Astrocyte (in vitro differentiated cells and primary cell): ENCODE data around the gene PDCD1. TPM values are rescaled to one million over a fixed set of nuclear protein-coding genes. Genes with fewer than 3 reads are reported as not detected.
"Not testable (repeated sequence)": the region's sequence is repeated elsewhere in the genome, so short reads cannot be mapped to it uniquely, and the experiment has no call there.

Source experiments
- DNase-seq: peaks from one replicate; pipeline ENCODE4 v3.0.0-alpha.2; 2010; ENCODE audit warnings: low read depth
- FAIRE-seq: peaks from 2 replicates; lab custom pipeline; 2011; peaks lifted over from hg19 to GRCh38; lab: Jason Lieb, UNC
- H2AFZ ChIP-seq: 2 replicates; pipeline ENCODE4 v1.6.0; 2012; ENCODE audit warnings: low read depth, low read length, inconsistent platforms
- H3K27ac ChIP-seq: 2 replicates; pipeline ENCODE4 v1.5.1; 2011; ENCODE audit warnings: low read depth, low read length, inconsistent platforms
- H3K27me3 ChIP-seq: 2 replicates; pipeline ENCODE4 v1.6.0; 2011; ENCODE audit warnings: low read length, inconsistent platforms; ENCODE audit not compliant: insufficient read depth
- H3K36me3 ChIP-seq: 2 replicates; pipeline ENCODE4 v1.5.1; 2011; ENCODE audit warnings: low read length, inconsistent platforms; ENCODE audit not compliant: insufficient read depth
- H3K4me1 ChIP-seq: 2 replicates; pipeline ENCODE4 v1.5.1; 2011; ENCODE audit warnings: low read length, inconsistent platforms; ENCODE audit not compliant: insufficient read depth
- H3K4me2 ChIP-seq: 2 replicates; pipeline ENCODE4 v1.6.0; 2012; ENCODE audit warnings: low read length, inconsistent platforms
- H3K4me3 ChIP-seq: 2 replicates; pipeline ENCODE4 v1.5.1; 2011; ENCODE audit warnings: low read depth, mild to moderate bottlenecking, low read length, inconsistent platforms; ENCODE audit not compliant: insufficient read depth
- H3K79me2 ChIP-seq: 2 replicates; pipeline ENCODE4 v1.6.0; 2012; ENCODE audit warnings: mild to moderate bottlenecking, low read length, inconsistent platforms; ENCODE audit not compliant: insufficient read depth
- H3K9ac ChIP-seq: 2 replicates; pipeline ENCODE4 v1.6.0; 2012; ENCODE audit warnings: mild to moderate bottlenecking, low read length, inconsistent platforms
- H3K9me3 ChIP-seq: 2 replicates; pipeline ENCODE4 v1.5.1; 2012; ENCODE audit warnings: low read depth, mild to moderate bottlenecking, low read length, inconsistent platforms; ENCODE audit not compliant: insufficient read depth
- H4K20me1 ChIP-seq: 2 replicates; pipeline ENCODE4 v1.6.0; 2012; ENCODE audit warnings: low read length, inconsistent platforms; ENCODE audit not compliant: insufficient read depth
- H3K27ac Mint-ChIP-seq: one replicate; pipeline ENCODE4 v1.8.0; 2021; ENCODE audit warnings: mild to moderate bottlenecking, mixed read lengths; ENCODE audit not compliant: unreplicated experiment
- H3K27me3 Mint-ChIP-seq: one replicate; pipeline ENCODE4 v1.8.0; 2021; ENCODE audit warnings: low read depth, mixed read lengths; ENCODE audit not compliant: unreplicated experiment
- H3K36me3 Mint-ChIP-seq: one replicate; pipeline ENCODE4 v1.8.0; 2021; ENCODE audit warnings: low read depth, mixed read lengths; ENCODE audit not compliant: unreplicated experiment
- H3K4me1 Mint-ChIP-seq: one replicate; pipeline ENCODE4 v1.8.0; 2021; ENCODE audit warnings: low read depth, mixed read lengths; ENCODE audit not compliant: unreplicated experiment
- H3K4me3 Mint-ChIP-seq: one replicate; pipeline ENCODE4 v1.8.0; 2021; ENCODE audit warnings: mild to moderate bottlenecking, moderate library complexity, mixed read lengths; ENCODE audit not compliant: unreplicated experiment
- H3K9me3 Mint-ChIP-seq: one replicate; pipeline ENCODE4 v1.8.0; 2021; ENCODE audit warnings: mild to moderate bottlenecking, mixed read lengths; ENCODE audit not compliant: unreplicated experiment
- EZH2 ChIP-seq: IDR thresholded peaks from 2 replicates; pipeline ENCODE4 v1.6.1; 2012; ENCODE audit warnings: mild to moderate bottlenecking, low read length, inconsistent platforms; ENCODE audit not compliant: insufficient read depth
- total RNA-seq: library from RNA; stranded (reverse); gene quantifications from 2 replicates; pipeline ENCODE4 v1.2.1, GENCODE V29; 2021
- TF ChIP-seq, protein P1 (sequence below): IDR thresholded peaks from 2 replicates; pipeline ENCODE4 v1.5.1; 2011; ENCODE audit warnings: low read depth, mild to moderate bottlenecking, inconsistent platforms, low read length, moderate library complexity; ENCODE audit not compliant: insufficient read depth

The PDCD1 gene
- total RNA-seq, 1 donor from 2014 or later, result not detected

DNA sequence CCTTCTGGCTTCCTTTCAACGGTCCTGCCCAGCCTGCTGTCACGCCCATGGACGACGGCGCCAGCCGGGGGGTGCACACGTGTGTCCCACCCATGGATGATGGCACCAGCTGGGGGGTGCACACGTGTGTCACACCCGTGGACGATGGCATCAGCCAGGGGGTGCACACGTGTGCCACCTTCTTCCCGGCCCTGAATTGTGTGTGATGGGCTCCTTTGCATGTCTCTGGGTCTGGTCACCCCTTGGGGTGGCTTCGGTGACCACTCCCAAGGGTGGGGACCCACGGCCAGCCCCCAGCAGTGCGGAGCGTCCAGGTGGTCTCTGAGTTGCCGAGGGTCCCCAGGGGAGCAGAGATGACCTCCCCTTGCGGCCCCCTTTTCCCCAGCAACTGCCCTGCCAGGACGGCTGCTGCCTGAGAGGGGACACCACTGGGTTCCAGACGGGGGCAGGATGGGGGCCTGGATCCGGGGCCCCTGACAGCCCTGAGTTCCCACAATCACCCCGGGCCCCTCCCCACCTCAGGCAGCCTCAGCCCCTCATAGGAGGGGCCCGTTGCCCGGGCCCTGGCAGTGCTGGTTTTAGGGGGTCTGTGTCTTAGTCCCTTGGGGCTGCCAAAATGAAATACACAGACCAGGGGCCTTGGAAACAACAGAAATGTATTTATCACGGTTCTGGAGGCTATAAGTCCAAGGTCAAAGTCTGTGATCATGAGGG is 40.3 kb downstream of the PDCD1 start:
- DNase-seq (no peak), FAIRE-seq (no peak)

DNA sequence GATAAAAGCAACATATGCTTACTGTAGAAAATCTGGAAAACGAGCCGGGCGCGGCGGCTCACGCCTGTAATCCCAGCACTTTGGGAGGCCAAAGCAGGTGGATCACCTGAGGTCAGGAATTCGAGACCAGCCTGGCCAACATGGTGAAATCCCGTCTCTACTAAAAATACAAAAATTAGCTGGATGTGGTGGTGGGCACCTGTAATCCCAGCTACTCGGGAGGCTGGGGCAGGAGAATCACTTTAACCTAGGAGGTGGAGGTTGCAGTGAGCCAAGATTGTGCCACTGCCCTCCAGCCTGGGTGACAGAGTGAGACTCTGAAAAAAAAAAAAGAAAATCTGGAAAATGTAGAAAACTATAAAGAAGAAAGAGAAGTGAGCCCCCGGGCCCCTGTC is 40.9 kb downstream of the PDCD1 start:
- H3K27ac ChIP-seq, H3K9me3 ChIP-seq, H3K79me2 ChIP-seq, H2AFZ ChIP-seq, H3K27me3 ChIP-seq, FAIRE-seq, H3K4me3 ChIP-seq, H4K20me1 ChIP-seq, H3K4me1 Mint-ChIP-seq, H3K9ac ChIP-seq, H3K27ac Mint-ChIP-seq, H3K9me3 Mint-ChIP-seq, H3K4me3 Mint-ChIP-seq, H3K36me3 Mint-ChIP-seq, DNase-seq, H3K36me3 ChIP-seq, H3K4me2 ChIP-seq, H3K4me1 ChIP-seq: not testable (repeated sequence)
- H3K27me3 Mint-ChIP-seq, result peaks cover 20% of the 10 kb centered on the region

More for the DNA sequence above, 40.3 kb downstream of the PDCD1 start:
- Mint-ChIP-seq H3K27me3 (peaks cover 23% of the 10 kb centered on the region), H3K4me3 (no peak overlapping the region), H3K9me3 (peaks cover 2% of the 10 kb centered on the region), H3K27ac (no peak overlapping the region), H3K4me1 (no peaks in the 10 kb centered on the region), H3K36me3 (no peaks in the 10 kb centered on the region)
- no peak overlapping the region for H3K27ac ChIP-seq
- no peak for TF ChIP-seq EZH2
- TF ChIP-seq, protein P1, sequence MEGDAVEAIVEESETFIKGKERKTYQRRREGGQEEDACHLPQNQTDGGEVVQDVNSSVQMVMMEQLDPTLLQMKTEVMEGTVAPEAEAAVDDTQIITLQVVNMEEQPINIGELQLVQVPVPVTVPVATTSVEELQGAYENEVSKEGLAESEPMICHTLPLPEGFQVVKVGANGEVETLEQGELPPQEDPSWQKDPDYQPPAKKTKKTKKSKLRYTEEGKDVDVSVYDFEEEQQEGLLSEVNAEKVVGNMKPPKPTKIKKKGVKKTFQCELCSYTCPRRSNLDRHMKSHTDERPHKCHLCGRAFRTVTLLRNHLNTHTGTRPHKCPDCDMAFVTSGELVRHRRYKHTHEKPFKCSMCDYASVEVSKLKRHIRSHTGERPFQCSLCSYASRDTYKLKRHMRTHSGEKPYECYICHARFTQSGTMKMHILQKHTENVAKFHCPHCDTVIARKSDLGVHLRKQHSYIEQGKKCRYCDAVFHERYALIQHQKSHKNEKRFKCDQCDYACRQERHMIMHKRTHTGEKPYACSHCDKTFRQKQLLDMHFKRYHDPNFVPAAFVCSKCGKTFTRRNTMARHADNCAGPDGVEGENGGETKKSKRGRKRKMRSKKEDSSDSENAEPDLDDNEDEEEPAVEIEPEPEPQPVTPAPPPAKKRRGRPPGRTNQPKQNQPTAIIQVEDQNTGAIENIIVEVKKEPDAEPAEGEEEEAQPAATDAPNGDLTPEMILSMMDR, result no peak
- no peaks in the 10 kb centered on the region for H3K9me3 ChIP-seq
- no peaks in the 10 kb centered on the region for H3K27me3 ChIP-seq
- H3K4me3 ChIP-seq, result no peak overlapping the region
- H3K79me2 ChIP-seq, result no peaks in the 10 kb centered on the region
- no peaks in the 10 kb centered on the region for H3K4me1 ChIP-seq
- no peaks in the 10 kb centered on the region for H4K20me1 ChIP-seq
- no peak overlapping the region for H3K9ac ChIP-seq
- H3K4me2 ChIP-seq, result no peak overlapping the region
- H3K36me3 ChIP-seq, result no peaks in the 10 kb centered on the region
- H2AFZ ChIP-seq, result no peak overlapping the region

DNA sequence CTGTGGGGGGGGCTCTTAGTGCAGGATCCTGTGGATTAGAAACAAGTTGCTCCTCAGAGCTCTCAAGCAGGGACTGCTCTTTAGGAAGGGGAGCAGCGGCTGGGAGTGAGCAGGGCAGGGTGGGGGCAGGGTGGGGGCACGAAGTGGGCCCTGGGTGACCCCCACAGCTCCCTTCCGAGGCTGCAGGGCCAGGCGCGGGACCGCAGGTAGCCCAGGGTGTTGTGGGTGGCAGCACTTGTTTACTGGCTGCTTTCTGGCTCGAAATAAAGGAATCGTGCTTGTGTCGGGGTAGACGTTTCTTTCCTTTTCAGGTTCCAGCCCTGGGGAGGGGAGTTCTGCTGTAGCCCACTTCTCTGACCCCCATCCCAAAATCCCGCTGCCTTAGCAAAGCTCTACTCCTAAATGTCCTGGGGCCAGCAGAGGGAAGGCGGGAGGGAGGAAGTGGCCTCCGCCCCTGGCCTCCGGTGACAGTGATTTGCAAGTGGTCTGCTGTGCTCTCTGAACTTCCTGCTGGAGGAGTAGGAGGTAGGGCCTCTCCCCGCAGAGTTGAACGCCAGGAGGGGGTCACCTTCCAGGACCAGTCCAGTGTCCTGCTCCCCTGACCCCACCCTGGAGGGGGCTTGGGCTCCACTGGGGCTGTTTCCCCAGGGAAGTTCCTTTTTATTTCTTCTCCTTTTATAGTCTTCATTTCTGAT is 41.4 kb downstream of the PDCD1 start:
- no peak for DNase-seq
- FAIRE-seq, result no peak
- H3K27ac Mint-ChIP-seq, result no peak overlapping the region

More for the DNA sequence above, 41.4 kb downstream of the PDCD1 start:
- H3K4me3 Mint-ChIP-seq, result no peak overlapping the region
- Histone ChIP-seq H3K36me3 (no peaks in the 10 kb centered on the region), H3K4me1 (no peaks in the 10 kb centered on the region), H2AFZ (no peak overlapping the region), H3K9me3 (no peaks in the 10 kb centered on the region), H3K4me2 (no peak overlapping the region), H3K27ac (no peak overlapping the region), H4K20me1 (no peaks in the 10 kb centered on the region), H3K4me3 (no peak overlapping the region), H3K27me3 (no peaks in the 10 kb centered on the region), H3K9ac (no peak overlapping the region), H3K79me2 (no peaks in the 10 kb centered on the region)
- no peaks in the 10 kb centered on the region for H3K4me1 Mint-ChIP-seq
- H3K27me3 Mint-ChIP-seq, result peaks cover 16% of the 10 kb centered on the region
- H3K9me3 Mint-ChIP-seq, result peaks cover 2% of the 10 kb centered on the region
- TF ChIP-seq, protein P1, result no peak
- no peak for TF ChIP-seq EZH2
- no peaks in the 10 kb centered on the region for H3K36me3 Mint-ChIP-seq
